Endothelial cell of umbilical vein (primary cell): ENCODE data around the gene ADM2. TPM values are rescaled to one million over a fixed set of nuclear protein-coding genes. Genes with fewer than 3 reads are reported as not detected.

Experiments used
- BruUV-seq: library from RNA; stranded (reverse); fragments of 400-500 nt; replicated peaks from 2 replicates; lab custom pipeline; 2021; lab: Mats Ljungman, UMichigan
- CTCF ChIA-PET: fragments of 300-600, 350-600 bp; sonication (Branson Sonifier 250); formaldehyde crosslinking; loops from one replicate; lab custom pipeline; 2021; ENCODE audit warnings: antibody characterized with exemption, inconsistent platforms; lab: Charles Lee
- POLR2A ChIA-PET: fragments of 300-600, 350-600 bp; sonication (Branson Sonifier 250); formaldehyde crosslinking; loops from one replicate; lab custom pipeline; 2021; ENCODE audit warnings: antibody characterized with exemption, inconsistent platforms; lab: Charles Lee
- DNase-seq: peaks from one replicate; pipeline ENCODE4 v3.0.0-alpha.2; 2011; ENCODE audit warnings: low read depth, low spot score
- FAIRE-seq: peaks from 2 replicates; lab custom pipeline; 2011; peaks lifted over from hg19 to GRCh38; lab: Jason Lieb, UNC
- H2AFZ ChIP-seq: 2 replicates; pipeline ENCODE4 v1.6.0; 2012; ENCODE audit warnings: low read depth, low read length, control low read depth, inconsistent platforms
- H3K27ac ChIP-seq: 2 replicates; pipeline ENCODE4 v1.5.1; 2011; ENCODE audit warnings: low read depth, mild to moderate bottlenecking, control low read depth, low read length, moderate library complexity; ENCODE audit not compliant: insufficient read depth
- H3K27me3 ChIP-seq, 2 experiments: 2 replicates each; pipeline versions ENCODE4 v1.6.0 to v1.6.1; 2011; ENCODE audit warnings: low read length in 2 of 2, mixed read lengths in 1 of 2; ENCODE audit not compliant: control insufficient read depth in 2 of 2, insufficient read depth in 2 of 2
- H3K36me3 ChIP-seq, 2 experiments: 2 replicates in 1 of 2; 3 replicates in 1 of 2; pipeline ENCODE4 v1.5.1; 2011; ENCODE audit warnings: low read length in 2 of 2, mild to moderate bottlenecking in 1 of 2, moderate library complexity in 1 of 2; ENCODE audit not compliant: control insufficient read depth in 2 of 2, insufficient read depth in 2 of 2; ENCODE audit errors: extremely low read depth in 1 of 2
- H3K4me1 ChIP-seq: 3 replicates; pipeline ENCODE4 v1.5.1; 2011; ENCODE audit warnings: mild to moderate bottlenecking, low read length; ENCODE audit not compliant: control insufficient read depth, insufficient read depth; ENCODE audit errors: extremely low read depth
- H3K4me2 ChIP-seq: 2 replicates; pipeline ENCODE4 v1.6.1; 2011; ENCODE audit warnings: low read length, control low read depth, mixed read lengths; ENCODE audit not compliant: insufficient read depth
- H3K4me3 ChIP-seq, 3 experiments: fragments of 200-600 bp in 1 of 3; sonication (generic), shearing (Covaris generic) in 1 of 3; replicated peaks in 1 of 3; 2 replicates each; pipeline ENCODE4 v1.5.1; 2011 to 2016; ENCODE audit warnings: control low read depth in 3 of 3, low read length in 3 of 3, mild to moderate bottlenecking in 2 of 3, inconsistent platforms in 1 of 3, low read depth in 1 of 3, moderate library complexity in 1 of 3; ENCODE audit not compliant: insufficient read depth in 1 of 3
- H3K79me2 ChIP-seq: 2 replicates; pipeline ENCODE4 v1.6.0; 2012; ENCODE audit warnings: low read length, inconsistent platforms; ENCODE audit not compliant: control insufficient read depth, insufficient read depth
- H3K9ac ChIP-seq: replicated peaks from 2 replicates; pipeline ENCODE3; 2011; ENCODE audit warnings: low read length, control low read depth; ENCODE audit not compliant: insufficient read depth; ENCODE audit errors: extremely low read depth
- H3K9me1 ChIP-seq: replicated peaks from 3 replicates; pipeline ENCODE4 v1.6.0; 2011; ENCODE audit warnings: mild to moderate bottlenecking, low read length; ENCODE audit not compliant: control insufficient read depth, insufficient read depth; ENCODE audit errors: extremely low read depth
- H3K9me3 ChIP-seq: replicated peaks from 2 replicates; pipeline ENCODE4 v1.5.1; 2012; ENCODE audit warnings: low read length, inconsistent platforms; ENCODE audit not compliant: control insufficient read depth, insufficient read depth
- H4K20me1 ChIP-seq: replicated peaks from 2 replicates; pipeline ENCODE3; 2011; ENCODE audit warnings: mild to moderate bottlenecking, low read length; ENCODE audit not compliant: control insufficient read depth, insufficient read depth; ENCODE audit errors: extremely low read depth
- EZH2 ChIP-seq: IDR thresholded peaks from 2 replicates; pipeline ENCODE4 v1.6.1; 2012; ENCODE audit warnings: borderline replicate concordance, low read depth, mild to moderate bottlenecking, moderate library complexity, low read length, inconsistent platforms; ENCODE audit not compliant: severe bottlenecking
- FOS ChIP-seq: IDR thresholded peaks from 2 replicates; pipeline ENCODE4 v1.6.1; 2011; ENCODE audit warnings: mild to moderate bottlenecking, low read length, moderate library complexity, borderline replicate concordance; ENCODE audit not compliant: insufficient read depth
- GATA2 ChIP-seq: IDR thresholded peaks from 2 replicates; pipeline ENCODE4 v1.7.0; 2011; ENCODE audit warnings: low read depth, mild to moderate bottlenecking, moderate library complexity, mixed read lengths, low read length; ENCODE audit not compliant: insufficient read length, insufficient read depth
- JUN ChIP-seq: IDR thresholded peaks from 2 replicates; pipeline ENCODE4 v1.6.1; 2011; ENCODE audit warnings: borderline replicate concordance, low read depth; ENCODE audit not compliant: insufficient read length, insufficient read depth
- MYC ChIP-seq: IDR thresholded peaks from one replicate; pipeline ENCODE4 v1.6.1; 2011; ENCODE audit warnings: mild to moderate bottlenecking, low read depth, low read length
- POLR2A ChIP-seq: IDR thresholded peaks from 2 replicates; pipeline ENCODE4 v1.6.1; 2012; ENCODE audit warnings: low read depth, mild to moderate bottlenecking, control low read depth, low read length
- POLR2AphosphoS5 ChIP-seq: IDR thresholded peaks from 2 replicates; pipeline ENCODE4 v1.6.1; 2012; ENCODE audit warnings: low read depth, mild to moderate bottlenecking, control low read depth, low read length, moderate library complexity; ENCODE audit not compliant: insufficient read depth
- dilution Hi-C: fragments of 300-500 bp; cut with MboI; formaldehyde crosslinking; loops from one replicate; pipeline ENCODE4 v1.15.0; 2019; ENCODE audit warnings: low sequenced_read_pairs; ENCODE audit not compliant: extremely low pct_ligation_motif_present
- intact Hi-C: fragments of 100-400 bp; cut with micrococcal nuclease; formaldehyde crosslinking; loops from one replicate; pipeline ENCODE4 v1.10.0; 2022
- polyA plus RNA-seq, 4 experiments: library from polyadenylated mRNA; depleted of rRNA in 3 of 4; stranded (reverse) in 3 of 4; unstranded in 1 of 4; fragments of >200 nt; gene quantifications; 2 replicates each; pipeline versions ENCODE4 v1.2.1 to v1.2.3, GENCODE V29; 2011 to 2012; ENCODE audit warnings: missing spikeins in 1 of 4
- total RNA-seq: library from RNA; stranded (reverse); gene quantifications from 2 replicates; pipeline ENCODE4 v1.2.3, GENCODE V29; 2021
- TF ChIP-seq, protein P1 (sequence below), 2 donors: IDR thresholded peaks; 1 replicate in 1 of 2; 2 replicates in 1 of 2; pipeline ENCODE4 v1.5.1; 2011; ENCODE audit warnings: low read length in 2 of 2, mild to moderate bottlenecking in 2 of 2, moderate library complexity in 2 of 2, control low read depth in 1 of 2, inconsistent platforms in 1 of 2, low read depth in 1 of 2; ENCODE audit not compliant: insufficient read depth in 1 of 2; ENCODE audit errors: extremely low read depth in 1 of 2
- TF ChIP-seq, protein P2 (sequence below): IDR thresholded peaks from 2 replicates; pipeline ENCODE4 v1.6.1; 2011; ENCODE audit not compliant: insufficient read depth, insufficient read length

ADM2 gene
- total and polyA plus RNA-seq, 2 donors (not counting 3 experiments of a cell fraction or from before 2014, with no cell fraction given): 0.28 to 1.5 TPM

DNA sequence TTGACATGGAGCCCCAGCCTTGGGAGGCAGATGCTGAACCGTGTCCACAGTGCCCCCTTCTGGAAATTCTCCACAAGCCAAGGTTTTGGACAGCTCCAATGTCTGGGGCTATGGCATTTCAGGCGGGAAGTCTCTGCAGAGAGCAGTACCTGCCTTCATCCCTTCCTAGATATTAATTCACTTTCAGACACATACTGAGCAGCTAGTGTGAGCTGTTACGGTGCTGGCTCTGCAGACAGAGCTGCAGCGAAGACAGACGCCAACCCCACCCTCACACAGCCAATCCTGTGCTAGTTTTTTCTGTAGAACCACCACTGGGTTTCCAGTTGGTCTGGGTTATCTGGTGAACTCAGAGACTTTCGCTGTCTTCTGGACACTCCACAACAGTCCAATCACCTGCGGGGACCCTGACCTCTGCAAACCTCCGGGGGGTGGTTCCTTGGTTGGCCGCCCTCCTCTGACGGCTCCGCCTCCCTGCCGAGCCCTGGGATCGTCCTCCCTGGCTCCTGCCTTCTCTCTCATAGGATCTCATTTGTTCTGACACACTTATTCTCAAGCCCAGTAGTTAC is 17.1 kb downstream of the ADM2 start:
- no peak overlapping the region for H3K27ac ChIP-seq
- no peaks in the 10 kb centered on the region for H3K27me3 ChIP-seq
- H3K4me2 ChIP-seq: no peak overlapping the region
- DNase-seq (peak; percentile 65), FAIRE-seq (peak; percentile 93)
- H3K9me3 ChIP-seq: no peaks in the 10 kb centered on the region
- no peaks in the 10 kb centered on the region for H3K79me2 ChIP-seq
- CTCF ChIA-PET: interaction anchor here (0.7 to 3.1 kb wide), 20 partner anchors 9 to 256 kb away, joined by 3 to 28 read pairs (median 4); partner anchors contain the start of genes HDAC10, LMF2, NCAPH2 and SCO2
- intact Hi-C loops (loop anchor here (1.0 to 5.0 kb wide), 3 partner anchors 24 to 246 kb away; partner anchors contain the start of gene SBF1), dilution Hi-C loops (no loop called here)
- TF ChIP-seq MYC: no peak
- TF ChIP-seq, protein P1, sequence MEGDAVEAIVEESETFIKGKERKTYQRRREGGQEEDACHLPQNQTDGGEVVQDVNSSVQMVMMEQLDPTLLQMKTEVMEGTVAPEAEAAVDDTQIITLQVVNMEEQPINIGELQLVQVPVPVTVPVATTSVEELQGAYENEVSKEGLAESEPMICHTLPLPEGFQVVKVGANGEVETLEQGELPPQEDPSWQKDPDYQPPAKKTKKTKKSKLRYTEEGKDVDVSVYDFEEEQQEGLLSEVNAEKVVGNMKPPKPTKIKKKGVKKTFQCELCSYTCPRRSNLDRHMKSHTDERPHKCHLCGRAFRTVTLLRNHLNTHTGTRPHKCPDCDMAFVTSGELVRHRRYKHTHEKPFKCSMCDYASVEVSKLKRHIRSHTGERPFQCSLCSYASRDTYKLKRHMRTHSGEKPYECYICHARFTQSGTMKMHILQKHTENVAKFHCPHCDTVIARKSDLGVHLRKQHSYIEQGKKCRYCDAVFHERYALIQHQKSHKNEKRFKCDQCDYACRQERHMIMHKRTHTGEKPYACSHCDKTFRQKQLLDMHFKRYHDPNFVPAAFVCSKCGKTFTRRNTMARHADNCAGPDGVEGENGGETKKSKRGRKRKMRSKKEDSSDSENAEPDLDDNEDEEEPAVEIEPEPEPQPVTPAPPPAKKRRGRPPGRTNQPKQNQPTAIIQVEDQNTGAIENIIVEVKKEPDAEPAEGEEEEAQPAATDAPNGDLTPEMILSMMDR (IDR thresholded peaks at IDR 0.05; ENCODE audit: extremely low read depth in 1 of 2, insufficient read depth in 1 of 2, low read depth in 1 of 2, low read length in 2 of 2): peak; percentile 64 to 71
- H3K4me1 ChIP-seq: no peaks in the 10 kb centered on the region
- no TSS peak for BruUV-seq
- no peak overlapping the region for H3K4me3 ChIP-seq
- no peaks in the 10 kb centered on the region for H4K20me1 ChIP-seq
- peaks cover 0 to 12% of the 10 kb centered on the region in 2 experiments for H3K36me3 ChIP-seq
- H2AFZ ChIP-seq: no peak overlapping the region
- no peak overlapping the region for H3K9ac ChIP-seq
- POLR2A ChIA-PET: no interaction called here
- H3K9me1 ChIP-seq: no peaks in the 10 kb centered on the region

DNA sequence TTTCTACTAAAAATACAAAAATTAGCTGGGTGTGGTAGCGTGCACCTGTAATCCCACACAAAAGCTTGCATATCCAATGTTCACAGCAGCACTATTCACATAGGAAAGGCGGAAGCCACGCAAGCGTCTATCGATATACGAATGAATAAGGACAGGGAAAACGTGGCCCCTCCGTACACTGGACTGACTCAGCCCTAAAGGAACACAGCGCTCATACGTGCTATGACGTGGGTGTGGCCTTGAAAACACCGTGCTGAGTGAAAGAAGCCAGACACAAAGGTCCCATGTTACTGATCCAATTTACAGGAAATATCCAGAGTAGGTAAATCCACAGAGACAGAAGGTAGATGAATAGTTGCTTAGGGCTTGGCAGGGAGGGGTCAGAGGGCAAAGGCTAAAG is 19.1 kb downstream of the ADM2 start:
- TF ChIP-seq, protein P2, sequence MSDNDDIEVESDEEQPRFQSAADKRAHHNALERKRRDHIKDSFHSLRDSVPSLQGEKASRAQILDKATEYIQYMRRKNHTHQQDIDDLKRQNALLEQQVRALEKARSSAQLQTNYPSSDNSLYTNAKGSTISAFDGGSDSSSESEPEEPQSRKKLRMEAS: no peak
- TF ChIP-seq POLR2AphosphoS5 (no peak), EZH2 (no peak), FOS (no peak), GATA2 (no peak), JUN (no peak), MYC (no peak), POLR2A (no peak)
- TF ChIP-seq, protein P1 (IDR thresholded peaks at IDR 0.05; ENCODE audit: extremely low read depth in 1 of 2, insufficient read depth in 1 of 2, low read depth in 1 of 2, low read length in 2 of 2): no peak
- POLR2A ChIA-PET: interaction anchor here (0.6 kb wide), 1 partner anchor 22 kb away, joined by 5 read pairs; no protein-coding TSS in a partner anchor

More for the DNA sequence above, 19.1 kb downstream of the ADM2 start:
- Histone ChIP-seq H3K9me1 (no peaks in the 10 kb centered on the region), H2AFZ (no peak overlapping the region), H3K36me3 (peaks cover 5 to 20% of the 10 kb centered on the region in 2 experiments), H3K27me3 (no peaks in the 10 kb centered on the region), H3K27ac (no peak overlapping the region), H3K4me1 (no peaks in the 10 kb centered on the region), H3K9ac (no peak overlapping the region), H3K79me2 (no peaks in the 10 kb centered on the region), H3K4me2 (no peak overlapping the region), H3K4me3 (no peak overlapping the region), H4K20me1 (no peaks in the 10 kb centered on the region), H3K9me3 (no peaks in the 10 kb centered on the region)
- BruUV-seq: no TSS peak
- intact Hi-C loops: no loop called here
- DNase-seq (no peak), FAIRE-seq (no peak)
- CTCF ChIA-PET: interaction anchor here (0.9 to 1.2 kb wide), 2 partner anchors 101 to 120 kb away, joined by 4 to 5 read pairs; no protein-coding TSS in a partner anchor
- dilution Hi-C loops: no loop called here
